Fibroblast of lung (primary cell): ENCODE measurements around the gene ANGPT4. TPM values are rescaled to one million over a fixed set of nuclear protein-coding genes. Genes with fewer than 3 reads are reported as not detected.

Experiments used
- DNase-seq, 2 donors: peaks; one replicate each; pipeline versions ENCODE4 v3.0.0 to v3.0.0-alpha.2; 2010; ENCODE audit warnings: low read depth in 2 of 2
- H2AFZ ChIP-seq: 2 replicates; pipeline ENCODE4 v1.5.1; 2012; ENCODE audit warnings: low read length, control low read depth, inconsistent platforms
- H3K27ac ChIP-seq: 2 replicates; pipeline ENCODE4 v1.5.1; 2011; ENCODE audit warnings: low read length, control low read depth; ENCODE audit not compliant: insufficient read depth
- H3K27me3 ChIP-seq: 2 replicates; pipeline ENCODE4 v1.5.1; 2011; ENCODE audit warnings: mild to moderate bottlenecking, low read length; ENCODE audit not compliant: control insufficient read depth, insufficient read depth
- H3K36me3 ChIP-seq: 2 replicates; pipeline ENCODE4 v1.5.1; 2011; ENCODE audit warnings: low read length; ENCODE audit not compliant: control insufficient read depth, insufficient read depth
- H3K4me1 ChIP-seq: 2 replicates; pipeline ENCODE4 v1.5.1; 2011; ENCODE audit warnings: low read length; ENCODE audit not compliant: control insufficient read depth, insufficient read depth; ENCODE audit errors: extremely low read depth
- H3K4me2 ChIP-seq: 2 replicates; pipeline ENCODE4 v1.5.1; 2011; ENCODE audit warnings: low read length, control low read depth; ENCODE audit not compliant: insufficient read depth; ENCODE audit errors: extremely low read depth
- H3K4me3 ChIP-seq, 4 experiments: fragments of 200-600 bp in 1 of 4; sonication (generic) in 1 of 4; replicated peaks in 1 of 4; 2 replicates each; pipeline ENCODE4 v1.5.1; 2011 to 2016; ENCODE audit warnings: low read length in 4 of 4, low read depth in 3 of 4, mild to moderate bottlenecking in 3 of 4, control low read depth in 2 of 4, inconsistent platforms in 1 of 4, mixed read lengths in 1 of 4; ENCODE audit not compliant: insufficient read depth in 1 of 4; ENCODE audit errors: control extremely low read depth in 1 of 4
- H3K79me2 ChIP-seq: 2 replicates; pipeline ENCODE4 v1.5.1; 2012; ENCODE audit warnings: mild to moderate bottlenecking, low read length, inconsistent platforms; ENCODE audit not compliant: control insufficient read depth, insufficient read depth
- H3K9ac ChIP-seq: 2 replicates; pipeline ENCODE4 v1.5.1; 2011; ENCODE audit warnings: mild to moderate bottlenecking, low read length, control low read depth; ENCODE audit not compliant: insufficient read depth
- H3K9me3 ChIP-seq: 2 replicates; pipeline ENCODE4 v1.5.1; 2012; ENCODE audit warnings: low read depth, low read length; ENCODE audit not compliant: control insufficient read depth, insufficient read depth
- H4K20me1 ChIP-seq: 2 replicates; pipeline ENCODE4 v1.5.1; 2011; ENCODE audit warnings: low read length; ENCODE audit not compliant: control insufficient read depth, insufficient read depth; ENCODE audit errors: extremely low read depth
- EZH2 ChIP-seq: IDR thresholded peaks from 2 replicates; pipeline ENCODE4 v1.5.1; 2012; ENCODE audit warnings: low read length, control low read depth, mild to moderate bottlenecking; ENCODE audit errors: missing control alignments
- polyA plus RNA-seq, 2 donors: library from polyadenylated mRNA; depleted of rRNA in 1 of 2; stranded (reverse) in 1 of 2; unstranded in 1 of 2; fragments of >200 nt; gene quantifications; 2 replicates each; pipeline ENCODE4 v1.2.1, GENCODE V29; 2011 to 2012; ENCODE audit warnings: missing spikeins in 1 of 2
- total RNA-seq: library from RNA; depleted of rRNA; stranded (reverse); fragments of >200 nt; gene quantifications from 2 replicates; pipeline ENCODE4 v1.2.1, GENCODE V29; 2014
- TF ChIP-seq, protein P1 (sequence below), 2 donors: IDR thresholded peaks in 1 of 2; conservative IDR thresholded peaks in 1 of 2; 1 replicate in 1 of 2; 2 replicates in 1 of 2; pipeline ENCODE4 v1.5.1; 2011 to 2012; ENCODE audit warnings: low read length in 2 of 2, control low read depth in 1 of 2, inconsistent platforms in 1 of 2, low read depth in 1 of 2, mild to moderate bottlenecking in 1 of 2

The ANGPT4 gene
- total and polyA plus RNA-seq, 2 donors (not counting 1 experiment from before 2014, with no cell fraction given), result under 0.01 TPM; not detected in 1

- Histone ChIP-seq H3K27me3 (no peaks in the 10 kb centered on the region), H3K4me1 (peaks cover 3% of the 10 kb centered on the region), H3K4me3 (no peak overlapping the region), H3K9me3 (no peaks in the 10 kb centered on the region), H3K27ac (no peak overlapping the region), H4K20me1 (no peaks in the 10 kb centered on the region), H2AFZ (no peak overlapping the region), H3K79me2 (no peaks in the 10 kb centered on the region), H3K4me2 (no peak overlapping the region), H3K36me3 (no peaks in the 10 kb centered on the region), H3K9ac (no peak overlapping the region)
- DNase-seq, result no peak
- TF ChIP-seq EZH2, result no peak
- TF ChIP-seq, protein P1, sequence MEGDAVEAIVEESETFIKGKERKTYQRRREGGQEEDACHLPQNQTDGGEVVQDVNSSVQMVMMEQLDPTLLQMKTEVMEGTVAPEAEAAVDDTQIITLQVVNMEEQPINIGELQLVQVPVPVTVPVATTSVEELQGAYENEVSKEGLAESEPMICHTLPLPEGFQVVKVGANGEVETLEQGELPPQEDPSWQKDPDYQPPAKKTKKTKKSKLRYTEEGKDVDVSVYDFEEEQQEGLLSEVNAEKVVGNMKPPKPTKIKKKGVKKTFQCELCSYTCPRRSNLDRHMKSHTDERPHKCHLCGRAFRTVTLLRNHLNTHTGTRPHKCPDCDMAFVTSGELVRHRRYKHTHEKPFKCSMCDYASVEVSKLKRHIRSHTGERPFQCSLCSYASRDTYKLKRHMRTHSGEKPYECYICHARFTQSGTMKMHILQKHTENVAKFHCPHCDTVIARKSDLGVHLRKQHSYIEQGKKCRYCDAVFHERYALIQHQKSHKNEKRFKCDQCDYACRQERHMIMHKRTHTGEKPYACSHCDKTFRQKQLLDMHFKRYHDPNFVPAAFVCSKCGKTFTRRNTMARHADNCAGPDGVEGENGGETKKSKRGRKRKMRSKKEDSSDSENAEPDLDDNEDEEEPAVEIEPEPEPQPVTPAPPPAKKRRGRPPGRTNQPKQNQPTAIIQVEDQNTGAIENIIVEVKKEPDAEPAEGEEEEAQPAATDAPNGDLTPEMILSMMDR (conservative IDR thresholded peaks at IDR 0.05 in 1 of 2, IDR thresholded peaks at IDR 0.05 in 1 of 2; ENCODE audit: low read depth in 1 of 2, low read length in 2 of 2), result no peak
Measured at GRCh38 chr20:860891-861290, 55.2 kb downstream of the ANGPT4 start.

- H3K79me2 ChIP-seq, result no peaks in the 10 kb centered on the region
- H3K27me3 ChIP-seq, result no peaks in the 10 kb centered on the region
- H3K4me3 ChIP-seq, result no peak overlapping the region
- H3K27ac ChIP-seq, result no peak overlapping the region
- no peak overlapping the region for H3K4me2 ChIP-seq
- no peaks in the 10 kb centered on the region for H3K36me3 ChIP-seq
- H4K20me1 ChIP-seq, result no peaks in the 10 kb centered on the region
- H3K9me3 ChIP-seq, result no peaks in the 10 kb centered on the region
- no peak overlapping the region for H3K9ac ChIP-seq
- DNase-seq, result no peak
- H3K4me1 ChIP-seq, result peaks cover 5% of the 10 kb centered on the region
- no peak overlapping the region for H2AFZ ChIP-seq
- no peak for TF ChIP-seq EZH2
- TF ChIP-seq, protein P1 (conservative IDR thresholded peaks at IDR 0.05 in 1 of 2, IDR thresholded peaks at IDR 0.05 in 1 of 2; ENCODE audit: low read depth in 1 of 2, low read length in 2 of 2), result no peak
Measured at GRCh38 chr20:859751-860231, 56.3 kb downstream of the ANGPT4 start.

DNA sequence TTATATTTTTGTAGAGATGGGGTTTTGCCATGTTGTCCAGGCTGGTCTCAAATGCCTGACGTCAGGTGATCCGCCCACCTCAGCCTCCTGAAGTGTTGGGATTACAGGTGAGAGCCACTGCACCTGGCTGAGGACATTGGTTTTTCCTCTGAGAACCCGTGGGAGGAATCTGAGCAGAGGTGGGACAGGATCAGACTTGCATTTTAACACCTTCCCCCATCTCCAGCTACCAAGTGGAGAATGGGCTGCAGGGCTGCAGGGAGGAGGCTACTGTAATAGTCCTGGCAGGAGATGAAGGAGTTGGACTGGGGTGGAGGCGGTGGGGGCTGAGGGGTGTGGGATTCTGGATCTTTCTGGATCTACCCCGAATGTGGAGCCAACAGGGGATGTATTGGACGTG is 58.1 kb downstream of the ANGPT4 start:
- DNase-seq, result no peak
- H3K9ac ChIP-seq, result no peak overlapping the region
- H3K79me2 ChIP-seq, result no peaks in the 10 kb centered on the region
- peaks cover 5% of the 10 kb centered on the region for H3K4me1 ChIP-seq
- H3K27me3 ChIP-seq, result no peaks in the 10 kb centered on the region
- H4K20me1 ChIP-seq, result no peaks in the 10 kb centered on the region
- no peak overlapping the region for H3K4me3 ChIP-seq
- no peak overlapping the region for H2AFZ ChIP-seq
- no peaks in the 10 kb centered on the region for H3K36me3 ChIP-seq
- TF ChIP-seq, protein P1 (conservative IDR thresholded peaks at IDR 0.05 in 1 of 2, IDR thresholded peaks at IDR 0.05 in 1 of 2; ENCODE audit: low read depth in 1 of 2, low read length in 2 of 2), result no peak
- no peak for TF ChIP-seq EZH2
- no peak overlapping the region for H3K4me2 ChIP-seq
- H3K9me3 ChIP-seq, result no peaks in the 10 kb centered on the region
- no peak overlapping the region for H3K27ac ChIP-seq
